ENCODE results near the gene PODXL2.

The PODXL2 gene

DNA sequence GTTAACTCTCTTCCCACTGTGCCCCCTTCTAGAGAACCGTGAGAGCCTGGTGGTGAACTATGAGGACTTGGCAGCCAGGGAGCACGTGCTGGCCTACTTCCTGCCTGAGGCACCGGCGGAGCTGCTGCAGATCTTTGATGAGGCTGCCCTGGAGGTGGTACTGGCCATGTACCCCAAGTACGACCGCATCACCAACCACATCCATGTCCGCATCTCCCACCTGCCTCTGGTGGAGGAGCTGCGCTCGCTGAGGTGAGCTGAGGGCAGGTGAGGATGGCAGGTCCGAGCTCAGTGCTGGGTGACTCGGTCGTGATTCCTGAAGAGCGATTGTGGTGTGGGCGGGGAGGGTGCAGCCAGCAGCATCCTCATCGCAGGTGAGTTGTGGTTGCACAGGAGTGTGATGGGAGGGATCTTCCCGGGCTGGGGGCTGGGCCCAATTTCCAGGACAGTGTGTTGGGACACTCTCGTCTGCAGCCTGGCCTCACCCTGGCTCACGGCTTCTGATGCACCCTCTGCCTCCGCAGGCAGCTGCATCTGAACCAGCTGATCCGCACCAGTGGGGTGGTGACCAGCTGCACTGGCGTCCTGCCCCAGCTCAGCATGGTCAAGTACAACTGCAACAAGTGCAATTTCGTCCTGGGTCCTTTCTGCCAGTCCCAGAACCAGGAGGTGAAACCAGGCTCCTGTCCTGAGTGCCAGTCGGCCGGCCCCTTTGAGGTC lies 22.7 kb upstream of the PODXL2 start:
- no peak for DNase-seq (ENCODE audit: low read depth)

DNA sequence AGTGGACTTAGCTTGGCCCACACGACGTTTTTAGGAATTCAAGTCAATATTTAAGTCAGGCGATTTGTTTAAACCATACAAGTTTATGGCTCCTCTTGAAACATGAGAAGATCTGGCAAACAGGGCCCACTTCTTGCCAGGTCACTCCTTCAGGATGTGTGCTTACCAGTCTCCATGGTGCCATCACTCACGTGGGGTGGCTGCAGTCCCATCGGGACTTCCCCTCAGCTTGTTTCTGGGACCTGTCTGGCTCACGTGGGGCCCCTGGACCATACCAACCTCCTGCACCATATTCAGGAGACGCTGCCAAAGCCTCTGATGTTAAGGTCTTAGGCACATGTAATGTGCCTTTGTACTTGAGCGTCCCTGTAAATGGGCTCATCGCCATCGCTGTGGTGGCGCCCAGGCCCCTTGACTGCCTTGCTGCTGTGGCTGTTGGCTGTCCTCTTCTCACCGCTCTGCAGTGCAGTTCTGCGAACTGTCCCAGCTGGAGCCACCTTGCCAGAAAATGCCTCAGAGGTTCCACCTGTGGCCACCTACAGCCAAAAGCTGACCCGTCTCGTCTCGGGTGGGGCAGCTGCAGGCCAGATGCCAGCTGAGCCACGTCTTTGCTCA lies 21.9 kb upstream of the PODXL2 start:
- no peak for DNase-seq (ENCODE audit: low read depth)

DNA sequence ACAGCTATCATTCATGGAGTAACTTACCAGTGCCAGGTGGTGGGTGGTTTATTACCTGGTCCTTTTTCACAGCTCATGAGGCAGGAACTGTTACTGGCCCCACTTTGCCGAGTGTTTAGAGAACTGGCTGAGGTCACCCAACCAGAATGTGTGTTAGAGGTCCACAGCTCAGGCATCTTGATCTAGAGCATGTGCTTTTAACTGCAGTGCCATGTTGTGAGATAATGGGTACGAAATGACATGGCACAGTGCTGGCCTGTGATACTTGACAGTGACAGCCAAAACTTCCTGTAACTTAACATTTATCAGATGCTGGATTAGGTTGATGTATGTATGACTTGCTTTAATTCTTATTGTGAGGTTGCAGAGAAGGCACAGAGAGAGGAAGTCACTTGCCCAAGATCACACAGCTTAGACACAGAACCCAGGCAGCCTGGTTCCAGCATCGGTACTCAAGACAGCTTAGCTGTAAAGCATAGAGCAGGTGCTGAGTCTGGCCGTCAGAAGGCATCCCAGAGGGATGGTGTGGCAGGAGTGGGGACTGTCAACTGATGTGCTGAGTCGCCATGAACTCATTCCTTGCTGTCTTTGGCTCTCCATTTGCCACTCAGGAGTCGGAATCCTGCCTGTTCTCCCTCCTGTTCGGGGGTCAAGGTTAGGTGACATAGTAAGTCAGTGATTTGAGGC lies 21.2 kb upstream of the PODXL2 start:
- DNase-seq (ENCODE audit: low read depth): no peak

DNA sequence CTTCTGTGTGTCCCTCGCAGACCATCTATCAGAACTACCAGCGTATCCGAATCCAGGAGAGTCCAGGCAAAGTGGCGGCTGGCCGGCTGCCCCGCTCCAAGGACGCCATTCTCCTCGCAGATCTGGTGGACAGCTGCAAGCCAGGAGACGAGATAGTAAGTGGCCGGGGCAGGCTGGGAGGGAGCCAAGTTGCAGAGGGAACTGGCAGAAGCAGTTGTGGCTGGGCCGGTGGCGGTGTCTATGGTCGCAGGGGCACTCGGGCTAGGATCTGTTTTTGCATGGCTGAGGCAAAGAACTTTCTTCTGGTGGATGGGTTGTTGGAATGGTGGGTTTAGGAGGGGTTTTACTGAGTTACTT lies 20.6 kb upstream of the PODXL2 start:
- no peak for DNase-seq (ENCODE audit: low read depth)

DNA sequence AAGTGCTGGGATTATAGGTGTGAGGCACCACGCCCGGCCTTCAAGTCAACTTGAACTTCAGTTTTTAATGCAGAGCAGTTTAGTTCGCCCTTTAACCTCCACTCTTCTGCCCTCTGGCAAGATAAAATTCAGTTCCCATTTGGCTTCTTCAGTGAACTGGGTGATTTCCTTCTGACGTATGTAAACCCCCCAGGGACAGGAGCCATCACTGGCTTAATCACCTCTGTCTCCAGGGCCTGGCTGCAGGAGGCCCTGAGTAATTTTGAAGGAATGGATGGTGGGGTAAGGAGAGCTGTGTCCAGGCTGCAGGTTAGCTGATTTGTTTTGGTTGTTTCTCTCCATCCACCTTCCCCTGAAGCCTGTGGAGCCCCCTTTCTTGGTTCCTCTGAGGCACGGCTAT lies 18.9 kb upstream of the PODXL2 start:
- DNase-seq (ENCODE audit: low read depth): no peak

DNA sequence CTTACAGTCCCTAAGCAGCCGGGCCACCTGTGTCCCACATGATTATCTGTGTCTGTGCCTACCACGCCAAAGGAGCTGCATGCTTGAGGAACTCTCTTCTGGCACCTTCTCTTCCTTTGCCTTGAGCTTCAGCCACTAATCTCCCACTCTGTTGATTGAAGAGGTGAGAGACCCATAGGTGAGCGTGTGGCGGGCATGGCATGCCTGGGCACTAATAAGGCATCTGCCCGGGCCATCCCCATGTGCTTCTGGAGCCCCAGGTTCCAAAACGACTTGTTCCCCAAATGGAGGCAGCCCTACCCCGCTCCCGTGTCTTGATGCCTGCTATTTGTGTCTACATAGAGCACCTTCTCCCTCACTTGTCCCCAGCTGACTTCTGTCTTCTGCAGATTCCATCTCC lies 17.7 kb upstream of the PODXL2 start:
- DNase-seq (ENCODE audit: low read depth): no peak

DNA sequence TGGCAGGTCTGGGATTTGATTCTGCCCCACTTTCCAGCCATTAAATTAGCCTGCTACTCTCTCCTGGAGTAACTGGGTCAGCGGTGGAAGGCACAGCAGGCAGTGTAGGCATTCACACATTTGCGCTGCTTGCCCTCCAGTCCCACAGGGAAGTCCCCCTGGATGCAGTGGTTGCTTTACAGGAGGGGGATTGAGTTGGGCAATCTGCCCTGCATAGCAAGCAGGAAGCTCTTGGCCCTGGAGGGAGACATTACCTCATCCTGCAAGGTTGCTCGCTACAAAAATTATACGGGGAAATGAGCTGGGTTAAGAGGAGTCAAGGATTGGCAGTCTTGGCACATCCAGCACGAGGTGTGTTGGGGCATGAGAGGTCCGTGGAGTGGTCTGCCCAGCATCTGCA lies 16.0 kb upstream of the PODXL2 start:
- no peak for DNase-seq (ENCODE audit: low read depth)

DNA sequence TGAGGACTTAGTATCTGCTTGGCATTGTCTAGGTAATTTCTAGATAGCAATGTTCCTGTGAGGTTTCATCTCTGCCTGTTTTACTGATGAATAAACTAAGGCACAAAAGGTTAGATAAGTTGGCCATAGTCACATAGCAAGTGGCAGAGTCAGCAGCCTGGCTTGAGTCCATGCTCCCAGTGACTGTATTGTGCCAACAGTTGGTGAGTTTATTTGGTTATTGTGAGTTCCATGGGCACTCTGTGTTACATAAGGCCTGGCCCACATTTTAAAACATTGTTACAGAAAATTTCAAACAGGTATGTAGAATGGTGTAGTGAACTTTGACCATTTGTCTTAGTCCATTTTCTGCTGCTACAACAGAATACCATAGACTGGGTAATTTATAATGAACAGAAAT lies 15.6 kb upstream of the PODXL2 start:
- no peak for DNase-seq (ENCODE audit: low read depth)

DNA sequence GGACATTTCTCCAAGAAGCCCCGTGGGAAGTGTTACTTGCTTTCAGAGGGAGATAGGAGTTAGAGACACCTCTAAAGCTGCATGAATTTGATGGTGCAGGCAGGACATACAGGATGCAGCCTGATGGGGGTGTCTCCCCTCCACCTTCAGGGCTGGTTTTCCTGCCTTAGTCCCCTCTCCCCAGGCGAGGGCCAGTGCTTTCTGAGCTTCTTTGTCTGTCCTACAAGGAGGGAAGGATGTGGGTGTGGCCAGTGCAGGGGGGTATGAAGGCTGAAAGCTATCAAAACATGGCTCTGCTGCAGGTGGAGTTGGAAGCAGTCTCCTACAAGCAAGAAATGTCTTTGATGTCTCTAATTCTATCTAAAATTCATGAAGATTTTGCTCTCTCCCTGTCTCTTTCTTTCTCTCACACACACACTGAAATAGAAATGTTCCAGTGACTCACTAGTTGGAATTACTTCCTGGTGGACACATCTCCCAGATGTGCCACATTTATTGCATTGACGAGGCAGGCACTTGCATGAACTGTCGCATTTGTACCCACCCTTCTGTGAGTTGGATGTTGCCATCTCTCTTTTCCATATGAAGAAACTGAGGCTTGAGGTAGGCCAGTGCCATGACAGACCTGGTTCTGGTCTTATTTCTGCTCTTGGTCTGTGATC lies 13.9 kb upstream of the PODXL2 start:
- no peak for DNase-seq (ENCODE audit: low read depth)

DNA sequence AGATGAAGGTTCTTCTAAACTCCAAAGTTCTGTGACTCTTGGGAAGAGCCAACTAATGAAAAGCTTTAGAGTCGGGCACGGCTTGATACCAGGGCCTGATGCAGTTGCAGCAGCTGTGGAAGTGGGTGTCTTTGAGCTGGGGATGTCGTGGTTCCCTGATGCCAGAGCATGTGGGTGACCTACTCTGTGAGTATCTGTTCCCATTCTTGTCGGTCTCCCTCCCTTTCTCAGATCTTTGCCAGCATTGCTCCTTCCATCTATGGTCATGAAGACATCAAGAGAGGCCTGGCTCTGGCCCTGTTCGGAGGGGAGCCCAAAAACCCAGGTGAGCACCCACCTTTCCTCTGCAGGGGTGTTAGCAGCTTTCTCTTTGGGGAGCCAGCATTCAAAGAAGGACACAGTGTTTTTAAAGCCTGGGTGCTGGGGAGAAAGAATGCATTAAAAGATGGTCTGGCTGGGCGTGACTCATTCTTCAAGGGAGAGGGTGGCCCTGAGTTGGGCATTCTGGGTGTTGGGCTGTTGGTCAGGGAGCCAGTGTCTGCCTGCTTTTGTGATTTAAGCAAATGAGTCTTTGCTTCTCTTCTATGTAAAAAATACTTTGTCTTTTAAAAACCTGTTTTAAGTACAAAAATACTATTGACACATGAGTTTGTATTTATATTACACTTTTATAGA lies 13.2 kb upstream of the PODXL2 start:
- no peak for DNase-seq (ENCODE audit: low read depth)

DNA sequence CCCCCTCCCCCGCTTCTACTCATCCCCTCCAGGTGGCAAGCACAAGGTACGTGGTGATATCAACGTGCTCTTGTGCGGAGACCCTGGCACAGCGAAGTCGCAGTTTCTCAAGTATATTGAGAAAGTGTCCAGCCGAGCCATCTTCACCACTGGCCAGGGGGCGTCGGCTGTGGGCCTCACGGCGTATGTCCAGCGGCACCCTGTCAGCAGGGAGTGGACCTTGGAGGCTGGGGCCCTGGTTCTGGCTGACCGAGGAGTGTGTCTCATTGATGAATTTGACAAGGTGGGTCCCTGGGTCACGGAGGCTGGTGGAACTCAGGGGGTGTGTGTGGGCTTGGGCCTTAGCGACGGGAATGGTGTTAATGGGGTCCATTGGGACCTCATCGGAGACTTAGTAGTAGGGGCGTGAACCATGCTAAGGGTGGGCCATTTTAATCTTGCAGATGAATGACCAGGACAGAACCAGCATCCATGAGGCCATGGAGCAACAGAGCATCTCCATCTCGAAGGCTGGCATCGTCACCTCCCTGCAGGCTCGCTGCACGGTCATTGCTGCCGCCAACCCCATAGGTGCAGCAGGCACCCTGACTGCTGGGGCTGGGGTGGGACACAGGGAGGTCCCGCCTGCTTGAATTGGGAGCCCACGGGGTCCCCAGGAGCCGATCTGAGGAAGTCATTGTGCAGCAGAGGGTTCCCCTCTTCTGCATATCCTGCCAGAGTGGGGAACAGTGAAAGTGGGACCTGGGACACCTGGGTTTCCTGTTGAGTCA lies 12.0 kb upstream of the PODXL2 start:
- DNase-seq (ENCODE audit: low read depth): no peak

DNA sequence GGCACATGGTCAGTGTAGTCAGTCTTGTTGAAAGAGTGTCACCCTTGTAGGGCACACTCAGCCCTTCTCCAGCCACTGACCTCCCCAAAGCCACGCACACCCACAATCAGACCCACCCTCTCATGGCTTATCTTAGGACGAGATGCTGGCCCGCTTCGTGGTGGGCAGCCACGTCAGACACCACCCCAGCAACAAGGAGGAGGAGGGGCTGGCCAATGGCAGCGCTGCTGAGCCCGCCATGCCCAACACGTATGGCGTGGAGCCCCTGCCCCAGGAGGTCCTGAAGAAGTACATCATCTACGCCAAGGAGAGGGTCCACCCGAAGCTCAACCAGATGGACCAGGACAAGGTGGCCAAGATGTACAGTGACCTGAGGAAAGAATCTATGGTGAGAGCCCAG lies 10.1 kb upstream of the PODXL2 start:
- DNase-seq (ENCODE audit: low read depth): no peak

DNA sequence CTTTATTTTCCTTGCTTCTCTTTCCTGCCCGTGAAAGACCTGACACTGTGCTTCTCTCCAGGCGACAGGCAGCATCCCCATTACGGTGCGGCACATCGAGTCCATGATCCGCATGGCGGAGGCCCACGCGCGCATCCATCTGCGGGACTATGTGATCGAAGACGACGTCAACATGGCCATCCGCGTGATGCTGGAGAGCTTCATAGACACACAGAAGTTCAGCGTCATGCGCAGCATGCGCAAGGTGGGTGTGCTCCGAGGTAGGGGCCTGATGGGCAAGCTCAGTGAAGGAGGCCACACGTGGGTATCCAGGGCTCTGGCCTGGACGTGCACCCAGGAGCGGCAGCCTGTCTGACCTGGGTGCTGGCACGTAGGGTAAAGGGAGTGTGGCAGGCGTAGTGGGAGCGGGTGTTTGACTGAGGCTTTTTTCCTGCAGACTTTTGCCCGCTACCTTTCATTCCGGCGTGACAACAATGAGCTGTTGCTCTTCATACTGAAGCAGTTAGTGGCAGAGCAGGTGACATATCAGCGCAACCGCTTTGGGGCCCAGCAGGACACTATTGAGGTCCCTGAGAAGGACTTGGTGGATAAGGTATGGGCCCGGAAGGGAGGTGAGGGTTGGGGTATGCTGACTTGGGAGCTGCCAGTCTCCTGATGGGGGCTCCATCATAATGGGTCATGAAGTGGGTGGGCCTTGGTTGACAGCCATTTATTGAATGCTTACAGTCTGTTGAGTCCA lies 8.2 kb upstream of the PODXL2 start:
- DNase-seq (ENCODE audit: low read depth): no peak

DNA sequence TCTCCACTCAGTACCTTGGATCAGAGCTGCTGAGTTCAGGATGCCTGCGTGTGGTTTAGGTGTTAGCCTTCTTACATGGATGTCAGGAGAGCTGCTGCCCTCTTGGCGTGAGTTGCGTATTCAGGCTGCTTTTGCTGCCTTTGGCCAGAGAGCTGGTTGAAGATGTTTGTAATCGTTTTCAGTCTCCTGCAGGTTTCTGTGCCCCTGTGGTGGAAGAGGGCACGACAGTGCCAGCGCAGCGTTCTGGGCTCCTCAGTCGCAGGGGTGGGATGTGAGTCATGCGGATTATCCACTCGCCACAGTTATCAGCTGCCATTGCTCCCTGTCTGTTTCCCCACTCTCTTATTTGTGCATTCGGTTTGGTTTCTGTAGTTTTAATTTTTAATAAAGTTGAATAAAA lies 7.0 kb upstream of the PODXL2 start:
- no peak for DNase-seq (ENCODE audit: low read depth)

DNA sequence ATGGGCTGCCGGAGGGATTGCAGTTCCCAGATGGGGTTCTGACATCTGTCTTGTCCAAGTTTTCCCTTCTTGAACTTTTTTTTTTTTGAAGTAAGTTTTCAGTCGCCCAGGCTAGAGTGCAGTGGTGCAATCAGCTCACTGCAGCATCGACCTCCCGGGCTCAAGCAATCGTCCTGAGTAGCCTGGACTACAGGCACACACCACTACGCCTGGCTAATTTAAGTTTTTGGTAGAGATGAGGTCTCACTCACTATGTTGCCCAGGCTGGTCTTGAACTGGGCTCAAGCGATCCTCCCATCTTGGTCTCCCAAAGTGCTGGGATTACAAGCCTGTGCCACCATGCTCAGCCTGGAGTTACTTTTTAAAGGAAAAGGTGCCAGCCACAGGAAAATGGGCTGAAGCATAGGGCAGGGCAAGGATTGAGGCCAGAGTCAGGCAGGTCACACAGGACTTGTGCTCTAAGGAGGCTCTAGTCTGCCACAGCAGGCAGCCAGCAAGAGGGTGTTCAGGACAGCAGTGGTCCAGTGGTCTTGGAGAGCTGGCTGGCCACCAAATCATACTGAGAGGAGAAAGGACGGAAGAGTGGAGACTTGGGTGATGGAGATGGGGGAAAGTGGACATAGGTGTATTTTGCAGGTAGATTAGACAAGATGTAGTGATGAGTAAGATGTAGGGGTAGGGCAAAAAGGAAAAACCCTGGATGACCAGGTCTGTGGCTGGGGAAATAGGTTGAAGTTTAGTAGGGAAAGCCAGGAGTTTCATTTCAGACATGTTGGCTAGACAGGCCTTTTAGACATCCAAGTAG lies 6.0 kb upstream of the PODXL2 start:
- no peak for DNase-seq (ENCODE audit: low read depth)

DNA sequence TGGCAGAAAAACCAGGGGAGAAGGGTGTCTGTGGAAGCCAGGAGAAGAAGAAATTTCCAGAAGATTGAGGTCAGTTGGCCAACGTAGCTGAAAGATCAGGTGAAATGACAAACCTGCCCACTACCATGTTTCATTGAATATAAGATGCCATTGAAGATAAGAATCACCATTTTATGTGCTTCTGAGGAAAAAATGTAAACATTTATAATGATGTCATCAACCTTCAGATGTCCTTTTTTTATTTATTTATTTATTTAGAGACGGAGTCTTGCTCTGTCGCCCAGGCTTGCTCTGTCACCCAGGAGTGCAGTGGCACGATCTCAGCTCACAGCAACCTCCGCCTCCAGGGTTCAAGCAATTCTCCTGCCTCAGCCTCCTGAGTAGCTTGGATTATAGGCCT lies 4.9 kb upstream of the PODXL2 start:
- no peak for DNase-seq (ENCODE audit: low read depth)

DNA sequence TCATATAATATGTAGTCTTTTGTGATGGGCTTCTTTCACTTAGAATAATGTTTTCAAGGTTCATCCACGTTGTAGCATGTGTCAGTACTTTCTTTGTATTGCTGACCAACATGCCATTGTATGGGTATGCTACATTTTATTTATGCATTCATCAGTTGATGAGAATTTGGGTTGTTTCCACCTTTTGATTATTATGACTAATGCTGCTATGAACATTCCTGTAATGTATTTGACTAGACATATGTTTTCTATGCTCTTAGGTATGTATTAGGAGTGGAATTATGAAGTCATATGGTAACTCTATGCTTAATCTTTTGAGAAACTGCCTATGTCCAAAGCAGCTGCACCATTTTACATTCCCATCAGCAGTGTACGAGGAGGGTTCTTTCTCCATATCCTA lies 3.2 kb upstream of the PODXL2 start:
- DNase-seq (ENCODE audit: low read depth): no peak

DNA sequence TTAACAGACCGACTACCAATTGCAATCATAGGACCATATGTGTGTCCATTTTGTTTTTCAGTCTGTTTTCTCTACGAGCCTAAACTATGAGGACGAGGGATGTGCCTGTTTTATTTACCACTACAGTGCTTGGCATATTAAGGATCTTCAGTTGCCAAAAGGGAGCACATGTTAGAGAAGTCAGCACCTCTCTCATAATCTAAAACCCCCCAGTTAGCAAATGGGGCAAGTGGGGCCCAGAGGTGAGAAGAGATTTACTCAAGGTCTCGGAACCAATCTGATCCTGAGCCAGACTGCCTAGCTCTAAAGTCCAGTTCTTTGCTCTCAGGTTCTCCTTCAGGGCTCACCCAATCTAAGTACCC lies 578 bp upstream of the PODXL2 start:
- no peak for DNase-seq (ENCODE audit: low read depth)

DNA sequence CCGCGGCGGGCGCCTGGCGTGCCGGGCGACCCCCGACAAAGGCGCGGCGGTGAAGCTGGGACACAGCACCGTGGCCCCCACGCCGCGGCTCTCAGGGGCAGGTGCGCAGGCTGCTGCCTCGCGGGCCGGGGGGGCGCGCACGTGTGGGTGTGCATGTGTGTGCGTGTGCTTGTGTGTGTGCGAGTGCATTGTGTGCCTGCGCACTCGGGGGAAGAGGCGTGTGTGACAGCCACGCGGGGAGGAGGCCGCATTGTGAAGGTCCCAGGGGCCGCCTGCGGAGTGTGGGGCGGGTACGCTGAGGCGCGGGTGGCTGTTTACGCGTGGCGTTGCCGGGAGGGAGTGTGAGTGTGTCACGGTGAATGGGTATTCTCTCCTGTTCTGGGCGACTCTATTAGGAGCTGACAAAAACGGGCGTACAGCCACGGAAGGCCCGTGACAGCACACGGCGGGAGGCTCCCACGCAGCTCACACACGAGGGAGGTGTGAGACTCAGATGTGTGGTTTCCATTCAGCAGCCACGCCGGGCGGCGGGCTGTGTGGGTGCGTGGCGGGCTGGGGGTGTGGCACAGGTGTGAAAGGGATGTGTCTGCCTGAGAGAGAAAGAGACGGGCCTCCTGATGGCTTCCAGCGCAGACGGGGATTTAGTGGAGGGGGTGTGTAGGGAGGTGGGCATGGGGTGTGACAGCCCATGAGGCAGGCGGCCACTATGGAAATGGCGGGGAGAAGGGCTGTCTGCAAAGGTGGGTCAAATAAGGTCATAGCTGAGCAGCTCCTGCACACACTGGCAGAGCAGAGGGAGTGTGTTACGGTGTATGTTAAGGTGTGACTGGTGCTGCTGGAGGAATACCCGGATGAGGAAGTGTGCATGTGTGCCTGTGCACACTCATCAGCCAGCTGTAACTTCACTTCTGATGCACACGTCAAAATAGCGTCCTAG lies 750 bp downstream of the PODXL2 start:
- no peak for DNase-seq (ENCODE audit: low read depth)
